Activated CD4-positive, alpha-beta memory T cell treated with anti-CD3 and anti-CD28 coated beads, Interleukin-2, amount 10 ng/mL, durations not matched to agents 7 days and 5 days (primary cell): ENCODE measurements around the gene SPARC. TPM values are rescaled to one million over a fixed set of nuclear protein-coding genes. Genes with fewer than 3 reads are reported as not detected.

ENCODE experiments used
- CTCF ChIA-PET: fragments of 350-600 bp; sonication (Branson Sonifier 250); formaldehyde crosslinking; loops from one replicate; lab custom pipeline; 2021; ENCODE audit warnings: antibody characterized with exemption, inconsistent platforms; lab: Charles Lee
- POLR2A ChIA-PET: fragments of 350-600 bp; sonication (Branson Sonifier 250); formaldehyde crosslinking; loops from one replicate; lab custom pipeline; 2021; ENCODE audit warnings: antibody characterized with exemption; lab: Charles Lee
- DNase-seq: peaks from one replicate; pipeline ENCODE4 v3.0.0-alpha.2; 2020
- H3K27ac Mint-ChIP-seq: one replicate; pipeline ENCODE4 v1.8.0; 2021; ENCODE audit warnings: mild to moderate bottlenecking, mixed read lengths
- H3K27me3 Mint-ChIP-seq: one replicate; pipeline ENCODE4 v1.8.0; 2021; ENCODE audit warnings: mixed read lengths
- H3K36me3 Mint-ChIP-seq: one replicate; pipeline ENCODE4 v1.8.0; 2021; ENCODE audit warnings: low read depth, mixed read lengths
- H3K4me1 Mint-ChIP-seq: one replicate; pipeline ENCODE4 v1.8.0; 2021; ENCODE audit warnings: mixed read lengths
- H3K4me3 Mint-ChIP-seq: one replicate; pipeline ENCODE4 v1.8.0; 2021; ENCODE audit warnings: mild to moderate bottlenecking, mixed read lengths
- H3K9me3 Mint-ChIP-seq: one replicate; pipeline ENCODE4 v1.8.0; 2021; ENCODE audit warnings: mixed read lengths
- total RNA-seq, 2 experiments: library from RNA; stranded (reverse); gene quantifications; one replicate each; pipeline ENCODE4 v1.2.3, GENCODE V29; 2021

The SPARC gene
- total RNA-seq, 2 experiments from 2014 or later = 0.25 TPM; not detected in 1

DNA sequence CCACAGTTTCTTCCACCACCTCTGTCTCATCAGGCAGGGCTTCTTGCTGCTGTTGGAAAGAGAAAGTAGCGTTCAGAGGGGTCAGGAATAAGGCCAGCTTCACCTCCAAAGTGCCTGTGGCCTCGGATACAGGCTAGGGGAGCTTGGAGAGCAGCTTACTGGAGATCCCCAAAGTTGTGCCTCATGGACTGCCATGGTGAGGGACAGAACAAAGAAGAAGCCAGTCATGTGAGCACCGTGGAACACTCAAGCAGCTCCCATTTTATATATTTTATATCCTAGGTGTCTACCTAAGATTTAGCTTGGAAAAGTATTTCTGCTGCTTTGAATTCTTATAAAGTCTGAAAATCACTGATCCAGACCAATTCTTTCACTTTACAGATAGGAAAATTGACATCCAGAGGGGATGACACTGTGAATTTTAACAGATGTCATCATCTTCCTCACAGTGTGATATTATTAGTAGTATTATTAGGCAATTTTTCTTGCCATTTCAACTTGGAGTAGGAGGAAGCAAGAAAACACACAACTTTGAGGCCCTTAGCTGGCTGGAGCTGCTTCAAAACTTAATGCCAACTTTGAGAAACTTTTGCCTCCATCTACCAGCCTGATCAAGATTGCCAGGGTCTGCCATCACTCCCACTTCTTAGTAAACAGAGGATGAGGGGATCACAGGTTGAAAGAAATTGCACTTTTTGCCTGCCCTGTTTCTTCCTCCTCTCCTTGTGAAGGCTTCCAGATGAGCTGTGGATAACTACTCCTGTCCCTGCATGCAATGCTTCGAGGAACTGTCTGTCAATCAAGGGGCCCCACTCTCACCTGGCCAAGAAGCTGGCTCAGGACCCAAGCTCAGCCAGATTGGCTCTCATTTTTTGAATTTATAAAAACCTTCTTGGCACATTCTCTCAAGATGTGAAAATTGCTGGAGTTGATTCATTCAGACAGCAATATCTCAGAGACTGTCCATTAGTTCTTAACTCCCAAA is 11.8 kb downstream of the SPARC start:
- H3K9me3 Mint-ChIP-seq = no peaks in the 10 kb centered on the region
- no peak overlapping the region for H3K27ac Mint-ChIP-seq
- ChIA-PET POLR2A (no interaction called here), CTCF (interaction anchor here (0.7 to 1.7 kb wide), 2 partner anchors 16 to 23 kb away, joined by 3 to 8 read pairs; no protein-coding TSS in a partner anchor)
- no peak overlapping the region for H3K4me3 Mint-ChIP-seq
- H3K27me3 Mint-ChIP-seq = peaks cover 12% of the 10 kb centered on the region
- peaks cover 3% of the 10 kb centered on the region for H3K4me1 Mint-ChIP-seq
- no peak for DNase-seq
- H3K36me3 Mint-ChIP-seq = no peaks in the 10 kb centered on the region

GRCh38 chr5:151673421-151673820 is 13.3 kb downstream of the SPARC start:
- peaks cover 12% of the 10 kb centered on the region for H3K27me3 Mint-ChIP-seq
- H3K4me3 Mint-ChIP-seq = no peak overlapping the region

GRCh38 chr5:151672516-151672915 is 14.2 kb downstream of the SPARC start:
- Mint-ChIP-seq H3K4me3 (no peak overlapping the region), H3K9me3 (no peaks in the 10 kb centered on the region), H3K27me3 (peaks cover 12% of the 10 kb centered on the region), H3K4me1 (peaks cover 3% of the 10 kb centered on the region), H3K27ac (no peak overlapping the region), H3K36me3 (no peaks in the 10 kb centered on the region)
- DNase-seq = no peak
- ChIA-PET CTCF (interaction anchor here (1.0 to 1.8 kb wide), 3 partner anchors 14 to 48 kb away, joined by 3 to 10 read pairs (median 8); no protein-coding TSS in a partner anchor), POLR2A (interaction anchor here (0.7 kb wide), 1 partner anchor 99 kb away, joined by 3 read pairs; the partner anchor contains the start of gene G3BP1)

More at GRCh38 chr5:151673421-151673820, 13.3 kb downstream of the SPARC start:
- Mint-ChIP-seq H3K27ac (no peak overlapping the region), H3K9me3 (no peaks in the 10 kb centered on the region), H3K4me1 (peaks cover 3% of the 10 kb centered on the region), H3K36me3 (no peaks in the 10 kb centered on the region)
- no peak for DNase-seq
- POLR2A ChIA-PET = no interaction called here
- CTCF ChIA-PET = no interaction called here

- Mint-ChIP-seq H3K9me3 (no peaks in the 10 kb centered on the region), H3K27me3 (peaks cover 7% of the 10 kb centered on the region), H3K4me3 (no peak overlapping the region), H3K27ac (no peak overlapping the region), H3K4me1 (peaks cover 3% of the 10 kb centered on the region), H3K36me3 (no peaks in the 10 kb centered on the region)
- POLR2A ChIA-PET = interaction anchor here (0.7 kb wide), 1 partner anchor 99 kb away, joined by 3 read pairs; the partner anchor contains the start of gene G3BP1
- CTCF ChIA-PET = interaction anchor here (1.0 to 1.8 kb wide), 3 partner anchors 13 to 49 kb away, joined by 3 to 10 read pairs (median 8); no protein-coding TSS in a partner anchor
- DNase-seq = no peak
Measured at GRCh38 chr5:151671950-151672349, 14.8 kb downstream of the SPARC start.

DNA sequence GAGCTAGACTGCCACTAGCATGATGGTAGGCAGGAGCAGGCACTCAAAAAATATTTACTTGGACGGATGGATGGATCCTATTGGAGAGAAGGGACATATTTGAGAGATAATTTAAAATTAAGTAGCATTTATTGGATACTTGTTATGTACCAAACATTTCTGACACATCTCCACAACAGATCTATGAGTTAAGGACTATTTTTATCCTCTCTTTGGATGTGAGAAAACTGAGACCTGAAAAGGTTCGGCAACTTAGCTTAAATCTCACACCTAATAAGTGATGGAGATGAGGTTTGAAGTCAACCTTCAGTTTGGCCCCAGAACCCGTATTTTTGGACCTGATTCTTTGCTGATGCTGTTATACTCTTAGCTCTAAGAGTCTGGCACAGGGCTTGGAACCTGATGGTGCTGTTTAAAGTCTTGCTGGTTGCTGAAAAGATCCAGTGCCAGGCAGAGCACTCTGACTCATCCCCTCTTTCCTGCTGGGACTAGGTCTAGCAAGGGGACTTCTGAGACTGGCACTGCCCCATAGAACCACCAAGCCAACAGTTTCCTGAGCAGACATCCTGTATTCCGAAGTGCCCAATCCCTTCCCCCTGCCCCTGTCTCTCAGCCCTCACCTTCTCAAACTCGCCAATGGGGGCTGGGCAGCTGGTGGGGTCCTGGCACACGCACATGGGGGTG is 15.6 kb downstream of the SPARC start:
- CTCF ChIA-PET = interaction anchor here (1.7 to 1.8 kb wide), 2 partner anchors 12 to 19 kb away, joined by 8 to 10 read pairs; no protein-coding TSS in a partner anchor
- DNase-seq = no peak
- peaks cover 7% of the 10 kb centered on the region for H3K27me3 Mint-ChIP-seq
- H3K36me3 Mint-ChIP-seq = no peaks in the 10 kb centered on the region
- H3K4me3 Mint-ChIP-seq = no peak overlapping the region
- POLR2A ChIA-PET = no interaction called here
- peaks cover 3% of the 10 kb centered on the region for H3K4me1 Mint-ChIP-seq
- no peaks in the 10 kb centered on the region for H3K9me3 Mint-ChIP-seq
- H3K27ac Mint-ChIP-seq = no peak overlapping the region

DNA sequence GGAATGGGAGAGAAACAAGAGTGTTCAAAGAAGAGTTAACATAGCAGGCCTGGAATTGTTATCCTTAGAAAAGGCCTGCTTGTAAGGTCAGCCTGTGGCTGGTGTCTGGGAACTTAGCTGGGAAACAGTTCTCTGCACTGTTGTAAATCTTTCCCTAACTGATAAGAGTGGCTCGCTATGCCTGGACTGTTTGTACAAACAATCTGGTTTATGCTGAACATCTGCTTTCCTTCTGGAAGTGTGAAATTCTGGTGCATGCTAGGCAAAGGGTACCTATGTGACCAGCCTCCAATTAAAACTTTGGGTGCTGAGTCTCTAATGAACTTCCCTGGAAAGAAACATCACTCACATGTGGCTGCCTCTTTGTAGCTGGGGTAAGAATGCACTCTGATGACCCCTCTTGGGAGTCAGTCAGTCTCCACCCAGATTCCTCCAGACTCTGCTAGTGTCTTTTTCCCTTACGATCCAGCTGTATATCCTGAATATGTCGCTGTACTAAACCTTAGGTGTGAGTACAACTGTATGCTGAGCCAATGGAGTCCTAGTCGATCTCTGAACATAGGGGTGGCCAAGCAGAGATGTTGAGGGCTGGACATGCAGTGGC is 16.5 kb downstream of the SPARC start:
- ChIA-PET POLR2A (interaction anchor here (1.1 kb wide), 1 partner anchor 9 kb away, joined by 3 read pairs; no protein-coding TSS in a partner anchor), CTCF (interaction anchor here (0.8 kb wide), 1 partner anchor 18 kb away, joined by 4 read pairs; no protein-coding TSS in a partner anchor)
- Mint-ChIP-seq H3K27ac (no peak overlapping the region), H3K4me1 (no peaks in the 10 kb centered on the region), H3K4me3 (no peak overlapping the region), H3K36me3 (no peaks in the 10 kb centered on the region), H3K27me3 (peaks cover 7% of the 10 kb centered on the region), H3K9me3 (no peaks in the 10 kb centered on the region)
- DNase-seq = no peak

GRCh38 chr5:151667083-151667482 is 19.6 kb downstream of the SPARC start:
- H3K4me3 Mint-ChIP-seq = no peak overlapping the region
- ChIA-PET CTCF (interaction anchor here (1.0 to 7.1 kb wide), 3 partner anchors 8 to 15 kb away, joined by 3 to 41 read pairs (median 4); no protein-coding TSS in a partner anchor), POLR2A (no interaction called here)
- no peak overlapping the region for H3K27ac Mint-ChIP-seq
- no peak for DNase-seq
- no peaks in the 10 kb centered on the region for H3K36me3 Mint-ChIP-seq
- peaks cover 6% of the 10 kb centered on the region for H3K27me3 Mint-ChIP-seq
- H3K4me1 Mint-ChIP-seq = peaks cover 17% of the 10 kb centered on the region
- H3K9me3 Mint-ChIP-seq = no peaks in the 10 kb centered on the region

DNA sequence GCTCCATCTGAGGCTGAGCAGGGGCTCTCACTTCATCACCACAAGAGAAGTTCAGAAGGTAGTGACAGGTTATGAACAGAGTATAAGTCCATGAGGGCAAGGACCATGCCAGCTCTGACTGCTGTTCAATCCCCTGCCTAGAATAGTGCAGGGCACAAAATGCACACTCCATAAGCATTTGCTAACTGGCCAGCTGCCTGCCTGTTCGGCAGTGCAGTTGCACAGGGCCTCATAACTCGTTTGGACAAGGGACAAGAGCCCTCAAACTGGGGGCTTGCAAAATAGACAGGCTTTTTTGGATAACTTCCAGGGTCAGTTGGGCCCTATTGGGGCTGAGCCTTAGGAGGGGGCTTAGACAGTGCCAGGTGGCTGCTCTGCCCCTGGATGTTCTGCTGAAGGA is 21.1 kb downstream of the SPARC start:
- CTCF ChIA-PET = interaction anchor here (1.0 to 7.1 kb wide), 3 partner anchors 13 to 142 kb away, joined by 3 to 41 read pairs (median 4); no protein-coding TSS in a partner anchor
- Mint-ChIP-seq H3K4me1 (peaks cover 18% of the 10 kb centered on the region), H3K36me3 (no peaks in the 10 kb centered on the region)

GRCh38 chr5:151664694-151665585 is 21.8 kb downstream of the SPARC start:
- CTCF ChIA-PET = interaction anchor here (0.8 to 7.1 kb wide), 2 partner anchors 12 to 106 kb away, joined by 3 to 41 read pairs; no protein-coding TSS in a partner anchor
- no peaks in the 10 kb centered on the region for H3K36me3 Mint-ChIP-seq
- H3K4me1 Mint-ChIP-seq = peaks cover 18% of the 10 kb centered on the region
- POLR2A ChIA-PET = interaction anchor here (1.0 kb wide), 1 partner anchor 29 kb away, joined by 3 read pairs; no protein-coding TSS in a partner anchor
- H3K27me3 Mint-ChIP-seq = peaks cover 5% of the 10 kb centered on the region
- H3K27ac Mint-ChIP-seq = no peak overlapping the region
- H3K9me3 Mint-ChIP-seq = no peaks in the 10 kb centered on the region
- DNase-seq = no peak
- no peak overlapping the region for H3K4me3 Mint-ChIP-seq

More for the DNA sequence above, 21.1 kb downstream of the SPARC start:
- no peak overlapping the region for H3K4me3 Mint-ChIP-seq
- no peak overlapping the region for H3K27ac Mint-ChIP-seq
- POLR2A ChIA-PET = no interaction called here
- H3K9me3 Mint-ChIP-seq = no peaks in the 10 kb centered on the region
- H3K27me3 Mint-ChIP-seq = peaks cover 8% of the 10 kb centered on the region
- DNase-seq = no peak

- Mint-ChIP-seq H3K4me3 (no peak overlapping the region), H3K36me3 (no peaks in the 10 kb centered on the region), H3K4me1 (peaks cover 19% of the 10 kb centered on the region), H3K27me3 (peaks cover 8% of the 10 kb centered on the region), H3K27ac (no peak overlapping the region), H3K9me3 (no peaks in the 10 kb centered on the region)
- ChIA-PET POLR2A (interaction anchor here (1.0 kb wide), 1 partner anchor 30 kb away, joined by 3 read pairs; no protein-coding TSS in a partner anchor), CTCF (interaction anchor here (0.8 to 7.1 kb wide), 3 partner anchors 11 to 107 kb away, joined by 3 to 41 read pairs (median 3); no protein-coding TSS in a partner anchor)
- no peak for DNase-seq
Measured at GRCh38 chr5:151663617-151664293, 23.0 kb downstream of the SPARC start.

- POLR2A ChIA-PET = no interaction called here
- Mint-ChIP-seq H3K27ac (no peak overlapping the region), H3K4me3 (no peak overlapping the region), H3K9me3 (no peaks in the 10 kb centered on the region), H3K4me1 (peaks cover 19% of the 10 kb centered on the region), H3K27me3 (peaks cover 8% of the 10 kb centered on the region), H3K36me3 (no peaks in the 10 kb centered on the region)
- no peak for DNase-seq
- CTCF ChIA-PET = interaction anchor here (1.1 to 7.1 kb wide), 3 partner anchors 10 to 80 kb away, joined by 3 to 41 read pairs (median 10); no protein-coding TSS in a partner anchor
Measured at GRCh38 chr5:151662805-151663204, 23.9 kb downstream of the SPARC start.
